Stomach (tissue), 4 donors: ENCODE data around the gene MKNK2.

Source experiments
- CTCF ChIP-seq, 7 experiments: fragments of 450-650 bp in 4 of 7; fragments of 200-600 bp in 3 of 7; sonication (generic) in 3 of 7; IDR thresholded peaks; one replicate each; pipeline ENCODE4 v1.5.1; 2016 to 2019; ENCODE audit warnings: antibody characterized with exemption in 7 of 7, control low read depth in 2 of 7, mild to moderate bottlenecking in 1 of 7
- EP300 ChIP-seq: sonication (generic); formaldehyde crosslinking; IDR thresholded peaks from one replicate; pipeline ENCODE4 v1.6.1; 2017; ENCODE audit warnings: antibody characterized with exemption
- POLR2A ChIP-seq, 4 donors: fragments of 450-650 bp; IDR thresholded peaks; one replicate each; pipeline ENCODE4 v1.6.1; 2016; ENCODE audit warnings: antibody characterized with exemption in 4 of 4, control low read depth in 2 of 4, mild to moderate bottlenecking in 1 of 4, moderate library complexity in 1 of 4

- TF ChIP-seq POLR2A (IDR thresholded peaks at IDR 0.05) (no peak), EP300 (no peak), CTCF (IDR thresholded peaks at IDR 0.05) (no peak)
Observed at GRCh38 chr19:2053601-2054389, 2.8 kb upstream of the MKNK2 start.
